T-helper 2 cell treated with Interferon-gamma antibody and Interleukin-4, amounts not matched to agents 100 ng/mL and 5 ng/mL, for 36 hours (primary cell): Measurements from ENCODE around the gene APCDD1. TPM values are rescaled to one million over a fixed set of nuclear protein-coding genes. Genes with fewer than 3 reads are reported as not detected.
"Not testable (repeated sequence)": the region's sequence is repeated elsewhere in the genome, so short reads cannot be mapped to it uniquely, and the experiment has no call there.

Experiments used
- intact Hi-C: fragments of 100-400 bp; cut with micrococcal nuclease; formaldehyde crosslinking; loops from one replicate; pipeline ENCODE4 v1.15.1; 2023
- total RNA-seq: library from RNA; stranded (reverse); gene quantifications from 2 replicates; pipeline ENCODE4 v1.2.3, GENCODE V29; 2022

Gene APCDD1
- total RNA-seq, 1 donor from 2014 or later = not detected

- intact Hi-C loops = loop anchor here (1.0 to 10.0 kb wide), 5 partner anchors 260 to 1328 kb away; partner anchors contain the start of genes CHMP1B, RALBP1 and TWSG1
These were observed 70.3 kb downstream of the APCDD1 start for GRCh38 chr18:10524507-10525370.

DNA sequence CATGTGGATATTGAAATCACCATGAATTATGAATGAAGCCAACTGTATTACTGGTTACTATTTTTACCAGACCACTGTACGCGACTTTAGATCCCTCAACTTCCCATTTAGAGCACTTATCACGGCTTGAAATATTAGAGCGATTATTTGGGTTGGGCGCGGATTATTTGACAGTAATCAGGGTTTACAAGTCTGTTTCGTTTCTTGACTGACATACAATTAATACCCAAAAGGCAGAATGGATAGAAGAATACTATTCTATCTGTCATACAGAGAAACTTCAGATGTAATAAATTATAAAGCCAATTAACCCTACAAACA, 70.9 kb downstream of the APCDD1 start:
- intact Hi-C loops = loop anchor here (1.0 to 10.0 kb wide), 5 partner anchors 259 to 1327 kb away; partner anchors contain the start of genes CHMP1B, RALBP1 and TWSG1

DNA sequence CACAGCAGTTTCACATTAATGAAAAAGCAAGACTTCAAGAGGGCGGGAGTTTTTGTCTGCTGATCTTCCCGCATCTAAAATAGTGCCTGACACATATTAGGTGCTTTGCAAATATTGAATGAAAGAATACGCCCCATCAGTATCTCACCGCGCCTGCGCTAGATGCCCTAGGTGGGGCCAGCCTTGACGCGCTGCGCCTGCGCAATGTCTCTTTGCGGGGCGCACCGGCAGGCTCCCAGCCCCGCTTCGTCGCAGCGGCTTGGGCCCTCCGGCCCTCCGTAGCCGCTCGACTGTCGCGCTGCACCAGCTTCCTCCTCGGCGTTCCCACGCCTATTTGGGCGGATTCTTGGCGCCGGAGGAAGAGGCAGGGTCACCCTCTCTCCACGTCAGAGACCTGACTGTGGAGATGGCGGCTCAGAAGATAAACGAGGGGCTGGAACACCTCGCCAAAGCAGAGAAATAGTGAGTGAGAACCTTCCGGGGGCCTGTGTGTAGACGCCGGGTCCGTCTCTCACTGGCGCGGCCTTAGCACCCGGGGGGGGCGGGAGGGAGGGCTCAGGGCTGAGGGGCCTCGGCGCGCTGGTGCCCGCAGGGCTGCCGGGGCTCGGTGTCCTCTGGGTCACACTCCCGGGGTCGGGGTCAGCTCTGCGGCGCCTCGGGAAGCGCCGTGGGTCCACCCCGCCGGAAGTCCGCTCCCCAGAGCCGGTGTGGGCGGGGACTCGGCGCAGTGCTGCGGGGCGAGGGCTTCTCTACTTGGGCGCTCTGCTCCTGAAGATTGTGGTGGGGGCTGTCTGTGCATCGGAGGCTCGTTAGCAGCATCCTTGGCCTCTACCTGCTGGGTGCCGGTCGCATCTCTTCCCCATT, 71.5 kb downstream of the APCDD1 start, which contains the start of gene NAPG:
NAPG (plus strand) TSS at position 331 of the 864 bp plus-strand sequence; CDS start at position 407, 76 bp downstream.
- intact Hi-C loops = loop anchor here (1.0 to 10.0 kb wide), 5 partner anchors 259 to 1326 kb away; partner anchors contain the start of genes CHMP1B, RALBP1 and TWSG1

DNA sequence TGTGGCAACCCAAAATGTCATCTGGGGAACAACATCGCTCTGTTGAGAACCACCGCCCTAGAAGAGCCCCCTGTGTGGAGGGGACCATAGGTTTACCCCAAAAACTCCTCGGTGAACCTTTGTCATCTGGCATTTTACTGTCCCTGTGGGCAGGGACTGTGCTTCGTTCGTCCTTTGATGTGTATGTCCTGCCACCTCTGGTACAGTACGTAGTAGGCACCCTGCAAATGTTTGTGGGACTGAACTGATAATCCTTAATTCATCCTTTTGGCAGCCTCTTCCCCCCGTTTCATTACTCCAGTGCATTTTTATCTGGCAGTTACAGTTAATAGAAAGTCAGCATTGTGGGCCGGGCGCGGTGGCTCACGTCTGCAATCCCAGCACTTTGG, 72.1 kb downstream of the APCDD1 start:
- intact Hi-C loops = loop anchor here (5.0 to 10.0 kb wide), 4 partner anchors 258 to 1326 kb away; partner anchors contain the start of genes CHMP1B, RALBP1 and TWSG1

- intact Hi-C loops = loop anchor here (5.0 to 10.0 kb wide), 4 partner anchors 256 to 1324 kb away; partner anchors contain the start of genes CHMP1B, RALBP1 and TWSG1
These were observed 74.0 kb downstream of the APCDD1 start for GRCh38 chr18:10528439-10528838.

GRCh38 chr18:10530002-10530401, 75.6 kb downstream of the APCDD1 start:
- intact Hi-C loops = no loop called here

GRCh38 chr18:10530852-10531251, 76.4 kb downstream of the APCDD1 start:
- intact Hi-C loops = no loop called here

DNA sequence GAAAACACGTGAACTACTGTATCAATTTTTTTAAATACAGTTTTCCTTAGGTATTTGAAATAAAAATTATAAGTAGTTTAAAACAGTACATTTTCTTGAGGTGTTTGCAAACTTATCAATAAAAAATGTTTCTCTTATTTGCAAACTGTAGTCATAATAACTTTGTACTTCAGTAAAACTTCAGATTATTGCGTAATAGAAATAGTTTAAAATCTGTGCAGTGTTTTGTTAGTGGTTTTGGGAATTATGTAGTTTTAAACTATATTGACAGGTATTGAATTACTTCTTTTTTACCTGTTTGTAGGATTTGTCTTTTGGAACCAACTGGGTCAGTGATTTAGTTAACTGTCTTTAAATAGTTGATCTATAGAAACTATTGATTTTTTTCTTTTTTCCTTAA, 78.7 kb downstream of the APCDD1 start:
- intact Hi-C loops = no loop called here

- intact Hi-C loops = no loop called here
These were observed 81.8 kb downstream of the APCDD1 start for GRCh38 chr18:10536280-10536679.

GRCh38 chr18:10537765-10538164, 83.3 kb downstream of the APCDD1 start:
- intact Hi-C loops = no loop called here

DNA sequence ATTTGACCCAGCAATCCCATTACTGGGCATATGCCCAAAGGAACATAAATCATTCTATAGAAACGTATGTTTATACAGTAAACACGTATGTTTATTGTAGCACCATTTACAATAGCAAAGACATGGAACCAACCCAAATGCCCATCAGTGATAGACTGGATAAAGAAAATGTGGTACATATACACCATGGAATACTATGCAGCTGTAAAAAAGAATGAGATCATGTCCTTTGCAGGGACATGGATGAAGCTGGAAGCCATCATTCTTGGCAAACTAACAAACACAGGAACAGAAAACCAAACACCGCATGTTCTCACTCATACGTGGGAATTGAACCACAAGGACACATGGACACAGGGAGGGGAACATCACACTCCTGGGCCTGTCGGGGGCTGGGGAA, 84.7 kb downstream of the APCDD1 start:
- intact Hi-C loops = not testable (repeated sequence)

Other genes with a start within 250 kb of the APCDD1 start
- gene NAPG, start 71.4 kb downstream of the APCDD1 start, total RNA-seq = 31.4 and 32.0 TPM in 2 replicates